ENCODE measurements around the gene SPDYE6. TPM values are rescaled to one million over a fixed set of nuclear protein-coding genes. Genes with fewer than 3 reads are reported as not detected.

SPDYE6 gene
- total RNA-seq, 1 experiment from 2014 or later = not detected

DNA sequence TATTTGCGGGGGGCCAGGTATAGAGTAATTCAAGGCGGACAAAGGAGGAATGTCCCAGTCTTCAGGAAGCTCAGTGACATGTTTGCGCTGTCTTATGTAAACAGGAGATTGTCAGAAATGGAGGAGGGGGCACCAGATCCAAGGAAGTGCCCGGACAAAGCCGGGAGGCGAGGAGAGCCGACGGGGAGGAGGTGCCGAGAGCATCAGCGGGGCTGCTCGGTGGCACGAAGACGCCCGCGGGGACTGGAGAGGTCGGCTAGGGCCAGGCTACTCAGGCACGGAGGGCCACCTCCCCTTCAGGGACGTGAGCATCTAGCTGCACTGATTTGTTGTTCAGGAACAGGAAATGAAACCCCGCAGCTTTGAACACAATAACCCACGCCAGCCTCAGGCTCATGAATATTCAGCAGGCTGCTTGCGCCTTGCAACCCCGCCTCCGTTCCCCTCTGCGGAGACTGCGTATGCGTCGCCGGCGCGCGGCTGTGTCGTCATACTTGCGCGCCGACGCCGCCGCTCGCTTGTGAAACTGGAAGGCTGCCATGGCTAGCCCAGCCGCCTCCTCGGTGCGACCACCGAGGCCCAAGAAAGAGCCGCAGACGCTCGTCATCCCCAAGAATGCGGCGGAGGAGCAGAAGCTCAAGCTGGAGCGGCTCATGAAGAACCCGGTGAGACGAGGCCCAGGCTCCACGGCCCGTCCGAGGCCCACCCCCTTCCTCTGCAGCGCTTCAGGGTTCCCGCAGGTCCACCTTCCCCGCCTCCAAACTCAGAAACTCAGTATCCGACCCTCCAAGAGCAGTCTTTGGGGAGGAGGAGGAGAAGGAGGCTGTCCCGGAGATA is 39.8 kb upstream of the SPDYE6 start, which contains the start of gene PRKRIP1 (continued):
- TF ChIP-seq CBX3 (IDR thresholded peaks at IDR 0.05; ENCODE audit: low read depth) (peak; percentile 47; the same call in 1 of the 2 replicates), CEBPB (IDR thresholded peaks at IDR 0.05; ENCODE audit: low read depth) (peak; percentile 36; the same call in 1 of the 2 replicates), POLR2AphosphoS5 (IDR thresholded peaks at IDR 0.05; ENCODE audit: low read depth, low read length) (peak; percentile 93), TCF7L2 (IDR thresholded peaks at IDR 0.05; ENCODE audit: borderline replicate concordance, extremely low read depth, insufficient read depth, insufficient read length) (peak; percentile 43), SIN3A (IDR thresholded peaks at IDR 0.05; ENCODE audit: low read depth) (0 out of 2 replicates have a peak, but pooled peaks have one; percentile 69), POLR2A (IDR thresholded peaks at IDR 0.05; ENCODE audit: borderline replicate concordance, extremely low read depth, insufficient read depth, insufficient read length) (no peak), JUND (IDR thresholded peaks at IDR 0.05) (peak; percentile 10; the same call in 1 of the 2 replicates)
- TF ChIP-seq, protein P1, sequence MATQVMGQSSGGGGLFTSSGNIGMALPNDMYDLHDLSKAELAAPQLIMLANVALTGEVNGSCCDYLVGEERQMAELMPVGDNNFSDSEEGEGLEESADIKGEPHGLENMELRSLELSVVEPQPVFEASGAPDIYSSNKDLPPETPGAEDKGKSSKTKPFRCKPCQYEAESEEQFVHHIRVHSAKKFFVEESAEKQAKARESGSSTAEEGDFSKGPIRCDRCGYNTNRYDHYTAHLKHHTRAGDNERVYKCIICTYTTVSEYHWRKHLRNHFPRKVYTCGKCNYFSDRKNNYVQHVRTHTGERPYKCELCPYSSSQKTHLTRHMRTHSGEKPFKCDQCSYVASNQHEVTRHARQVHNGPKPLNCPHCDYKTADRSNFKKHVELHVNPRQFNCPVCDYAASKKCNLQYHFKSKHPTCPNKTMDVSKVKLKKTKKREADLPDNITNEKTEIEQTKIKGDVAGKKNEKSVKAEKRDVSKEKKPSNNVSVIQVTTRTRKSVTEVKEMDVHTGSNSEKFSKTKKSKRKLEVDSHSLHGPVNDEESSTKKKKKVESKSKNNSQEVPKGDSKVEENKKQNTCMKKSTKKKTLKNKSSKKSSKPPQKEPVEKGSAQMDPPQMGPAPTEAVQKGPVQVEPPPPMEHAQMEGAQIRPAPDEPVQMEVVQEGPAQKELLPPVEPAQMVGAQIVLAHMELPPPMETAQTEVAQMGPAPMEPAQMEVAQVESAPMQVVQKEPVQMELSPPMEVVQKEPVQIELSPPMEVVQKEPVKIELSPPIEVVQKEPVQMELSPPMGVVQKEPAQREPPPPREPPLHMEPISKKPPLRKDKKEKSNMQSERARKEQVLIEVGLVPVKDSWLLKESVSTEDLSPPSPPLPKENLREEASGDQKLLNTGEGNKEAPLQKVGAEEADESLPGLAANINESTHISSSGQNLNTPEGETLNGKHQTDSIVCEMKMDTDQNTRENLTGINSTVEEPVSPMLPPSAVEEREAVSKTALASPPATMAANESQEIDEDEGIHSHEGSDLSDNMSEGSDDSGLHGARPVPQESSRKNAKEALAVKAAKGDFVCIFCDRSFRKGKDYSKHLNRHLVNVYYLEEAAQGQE (IDR thresholded peaks at IDR 0.05; ENCODE audit: low read depth) = no peak

DNA sequence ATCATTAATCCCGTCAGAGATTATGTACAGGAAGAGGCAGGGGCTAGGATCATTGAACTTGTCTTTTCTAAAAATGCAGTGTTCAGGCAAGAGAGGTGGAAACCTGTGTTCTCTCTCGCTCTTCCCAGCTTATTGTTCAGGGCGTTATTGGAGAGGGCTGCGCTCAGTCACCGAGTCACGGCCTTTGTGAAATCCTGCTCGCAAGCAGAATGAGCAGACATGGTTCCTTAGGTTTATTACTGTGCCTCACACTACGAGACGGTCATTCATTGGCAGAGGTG is 39.3 kb upstream of the SPDYE6 start:
- Histone ChIP-seq H3K36me3 (ENCODE audit: control insufficient read depth in 1 of 2, insufficient read depth in 2 of 2, low read length in 2 of 2) (peaks cover 17% of the 10 kb centered on the region in 2 experiments; a peak in 3 of 4 replicates), H2AFZ (ENCODE audit: low read depth, low read length, poor library complexity, severe bottlenecking) (no peak overlapping the region), H3K79me2 (ENCODE audit: insufficient read depth, low read length) (peaks cover 26% of the 10 kb centered on the region), H3K9me2 (ENCODE audit: insufficient read depth) (no peaks in the 10 kb centered on the region), H3K4me3 (replicated peaks in 1 of 2; ENCODE audit: low read depth in 1 of 2, low read length in 2 of 2) (peak overlapping the region; percentile 100), H3K27me3 (ENCODE audit: insufficient read depth, low read length) (no peaks in the 10 kb centered on the region), H3K4me2 (ENCODE audit: low read length) (peak overlapping the region; percentile 77), H3K27ac (ENCODE audit: low read depth, low read length) (peak overlapping the region; percentile 41), H4K20me1 (ENCODE audit: insufficient read depth) (no peaks in the 10 kb centered on the region), H3K4me1 (ENCODE audit: control insufficient read depth in 1 of 2, insufficient read depth in 2 of 2, low read length in 2 of 2) (peaks cover 24 to 30% of the 10 kb centered on the region in 2 experiments), H3K9me3 (ENCODE audit: control insufficient read depth in 1 of 2, insufficient read depth in 1 of 2, low read depth in 1 of 2, low read length in 2 of 2) (no peaks in the 10 kb centered on the region), H3K9ac (ENCODE audit: low read length) (peak overlapping the region; percentile 96)
- no peak for ATAC-seq
- DNase-seq (ENCODE audit: low read depth, low spot score) = no peak
- ChIA-PET CTCF (interaction anchor here (1.0 to 1.5 kb wide), 2 partner anchors 9 to 116 kb away, joined by 3 to 5 read pairs; no protein-coding TSS in a partner anchor), RAD21 (ENCODE audit: low non-redundant PET in 1 of 2, low total read pairs in 2 of 2, uncharacterized antibody in 2 of 2, unreplicated experiment in 2 of 2) (no interaction called here), POLR2A (no interaction called here)
- BruUV-seq (replicated peaks) = no TSS peak
- intact Hi-C loops (cut with micrococcal nuclease) = no loop called here
- TF ChIP-seq, protein P2, sequence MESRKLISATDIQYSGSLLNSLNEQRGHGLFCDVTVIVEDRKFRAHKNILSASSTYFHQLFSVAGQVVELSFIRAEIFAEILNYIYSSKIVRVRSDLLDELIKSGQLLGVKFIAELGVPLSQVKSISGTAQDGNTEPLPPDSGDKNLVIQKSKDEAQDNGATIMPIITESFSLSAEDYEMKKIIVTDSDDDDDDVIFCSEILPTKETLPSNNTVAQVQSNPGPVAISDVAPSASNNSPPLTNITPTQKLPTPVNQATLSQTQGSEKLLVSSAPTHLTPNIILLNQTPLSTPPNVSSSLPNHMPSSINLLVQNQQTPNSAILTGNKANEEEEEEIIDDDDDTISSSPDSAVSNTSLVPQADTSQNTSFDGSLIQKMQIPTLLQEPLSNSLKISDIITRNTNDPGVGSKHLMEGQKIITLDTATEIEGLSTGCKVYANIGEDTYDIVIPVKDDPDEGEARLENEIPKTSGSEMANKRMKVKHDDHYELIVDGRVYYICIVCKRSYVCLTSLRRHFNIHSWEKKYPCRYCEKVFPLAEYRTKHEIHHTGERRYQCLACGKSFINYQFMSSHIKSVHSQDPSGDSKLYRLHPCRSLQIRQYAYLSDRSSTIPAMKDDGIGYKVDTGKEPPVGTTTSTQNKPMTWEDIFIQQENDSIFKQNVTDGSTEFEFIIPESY (IDR thresholded peaks at IDR 0.05; ENCODE audit: extremely low read depth, insufficient replicate concordance, low read length) = no peak
- TF ChIP-seq, protein P3, sequence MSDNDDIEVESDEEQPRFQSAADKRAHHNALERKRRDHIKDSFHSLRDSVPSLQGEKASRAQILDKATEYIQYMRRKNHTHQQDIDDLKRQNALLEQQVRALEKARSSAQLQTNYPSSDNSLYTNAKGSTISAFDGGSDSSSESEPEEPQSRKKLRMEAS (IDR thresholded peaks at IDR 0.05) = no peak
- TF ChIP-seq CBX3 (IDR thresholded peaks at IDR 0.05; ENCODE audit: low read depth) = no peak
- no peak for TF ChIP-seq RAD21 (IDR thresholded peaks at IDR 0.05; ENCODE audit: low read depth)
- no peak for TF ChIP-seq SP1 (IDR thresholded peaks at IDR 0.05; ENCODE audit: low read depth)
- TF ChIP-seq CEBPB (IDR thresholded peaks at IDR 0.05; ENCODE audit: low read depth) = no peak
- TF ChIP-seq POLR2A (IDR thresholded peaks at IDR 0.05; ENCODE audit: borderline replicate concordance, extremely low read depth, insufficient read depth, insufficient read length) = no peak
- TF ChIP-seq, protein P1 (IDR thresholded peaks at IDR 0.05; ENCODE audit: low read depth) = no peak
- TF ChIP-seq ZNF274 (IDR thresholded peaks at IDR 0.05; ENCODE audit: low read depth, low read length) = no peak
- TF ChIP-seq EGR1 (IDR thresholded peaks at IDR 0.05; ENCODE audit: low read depth) = no peak
- no peak for TF ChIP-seq JUND (IDR thresholded peaks at IDR 0.05)
